SU-DHL-6 (cell line): Measurements from ENCODE around the gene CRB2.

Experiments used
- EZH2phosphoT487 ChIP-seq: fragments of 200-600 bp; sonication (generic), shearing (Covaris generic); conservative IDR thresholded peaks from 2 replicates; pipeline ENCODE4 v1.6.1; 2018; ENCODE audit warnings: mild to moderate bottlenecking, antibody characterized with exemption, low read length, moderate library complexity, mixed read lengths
- TF ChIP-seq, protein P1 (sequence below): fragments of 200-600 bp; sonication (generic); IDR thresholded peaks from one replicate; pipeline ENCODE4 v1.5.1; 2017; ENCODE audit warnings: antibody characterized with exemption, mild to moderate bottlenecking, low read length, moderate library complexity; ENCODE audit not compliant: insufficient read depth, poor library complexity, severe bottlenecking

DNA sequence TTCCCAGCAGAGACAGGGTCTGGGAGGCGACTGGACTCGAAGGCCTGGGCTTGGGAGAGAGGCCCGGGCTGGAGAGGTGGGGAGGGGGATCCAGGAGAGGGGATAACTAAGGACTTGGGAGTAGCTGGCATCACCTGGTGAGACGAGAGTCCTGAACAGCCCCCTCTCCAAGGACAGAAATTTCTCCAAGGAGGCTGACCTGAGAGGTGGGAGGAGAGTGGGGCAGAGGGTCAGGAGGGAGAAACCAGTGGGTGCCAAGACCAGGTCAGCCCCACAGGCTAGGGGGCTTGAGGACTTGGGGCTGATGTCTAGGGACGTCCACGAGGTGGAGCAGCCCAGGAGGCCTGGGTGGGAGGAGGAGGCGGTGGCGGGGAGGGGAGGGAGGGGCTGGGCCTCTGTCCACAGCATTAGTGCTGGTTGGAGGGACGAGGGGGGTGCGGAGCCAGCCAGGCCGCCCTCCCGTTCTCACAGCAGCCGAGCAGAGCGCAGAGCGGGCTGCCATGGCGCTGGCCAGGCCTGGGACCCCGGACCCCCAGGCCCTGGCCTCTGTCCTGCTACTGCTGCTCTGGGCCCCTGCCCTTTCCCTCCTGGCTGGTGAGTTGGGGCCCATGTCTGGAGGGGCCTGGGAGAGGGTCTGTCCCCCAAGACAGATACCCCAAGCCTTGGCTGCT lies at the start of gene CRB2:
- TF ChIP-seq, protein P1, sequence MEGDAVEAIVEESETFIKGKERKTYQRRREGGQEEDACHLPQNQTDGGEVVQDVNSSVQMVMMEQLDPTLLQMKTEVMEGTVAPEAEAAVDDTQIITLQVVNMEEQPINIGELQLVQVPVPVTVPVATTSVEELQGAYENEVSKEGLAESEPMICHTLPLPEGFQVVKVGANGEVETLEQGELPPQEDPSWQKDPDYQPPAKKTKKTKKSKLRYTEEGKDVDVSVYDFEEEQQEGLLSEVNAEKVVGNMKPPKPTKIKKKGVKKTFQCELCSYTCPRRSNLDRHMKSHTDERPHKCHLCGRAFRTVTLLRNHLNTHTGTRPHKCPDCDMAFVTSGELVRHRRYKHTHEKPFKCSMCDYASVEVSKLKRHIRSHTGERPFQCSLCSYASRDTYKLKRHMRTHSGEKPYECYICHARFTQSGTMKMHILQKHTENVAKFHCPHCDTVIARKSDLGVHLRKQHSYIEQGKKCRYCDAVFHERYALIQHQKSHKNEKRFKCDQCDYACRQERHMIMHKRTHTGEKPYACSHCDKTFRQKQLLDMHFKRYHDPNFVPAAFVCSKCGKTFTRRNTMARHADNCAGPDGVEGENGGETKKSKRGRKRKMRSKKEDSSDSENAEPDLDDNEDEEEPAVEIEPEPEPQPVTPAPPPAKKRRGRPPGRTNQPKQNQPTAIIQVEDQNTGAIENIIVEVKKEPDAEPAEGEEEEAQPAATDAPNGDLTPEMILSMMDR, result no peak
- no peak for TF ChIP-seq EZH2phosphoT487
